Measurements from ENCODE around the gene GREB1.

- no peak for TF ChIP-seq KLF1 (tag by site-specific recombination; IDR thresholded peaks at IDR 0.05)
- TF ChIP-seq, protein P1, sequence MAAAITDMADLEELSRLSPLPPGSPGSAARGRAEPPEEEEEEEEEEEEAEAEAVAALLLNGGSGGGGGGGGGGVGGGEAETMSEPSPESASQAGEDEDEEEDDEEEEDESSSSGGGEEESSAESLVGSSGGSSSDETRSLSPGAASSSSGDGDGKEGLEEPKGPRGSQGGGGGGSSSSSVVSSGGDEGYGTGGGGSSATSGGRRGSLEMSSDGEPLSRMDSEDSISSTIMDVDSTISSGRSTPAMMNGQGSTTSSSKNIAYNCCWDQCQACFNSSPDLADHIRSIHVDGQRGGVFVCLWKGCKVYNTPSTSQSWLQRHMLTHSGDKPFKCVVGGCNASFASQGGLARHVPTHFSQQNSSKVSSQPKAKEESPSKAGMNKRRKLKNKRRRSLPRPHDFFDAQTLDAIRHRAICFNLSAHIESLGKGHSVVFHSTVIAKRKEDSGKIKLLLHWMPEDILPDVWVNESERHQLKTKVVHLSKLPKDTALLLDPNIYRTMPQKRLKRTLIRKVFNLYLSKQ (tag by site-specific recombination; IDR thresholded peaks at IDR 0.05; ENCODE audit: borderline replicate concordance): no peak
- no peak for TF ChIP-seq CTCF (tag by site-specific recombination; IDR thresholded peaks at IDR 0.05)
- TF ChIP-seq ZNF560 (tag by site-specific recombination; IDR thresholded peaks at IDR 0.05; ENCODE audit: borderline replicate concordance): no peak
- TF ChIP-seq ZNF510 (tag by site-specific recombination; IDR thresholded peaks at IDR 0.05; ENCODE audit: insufficient replicate concordance): no peak
- no peak for TF ChIP-seq ZNF274 (IDR thresholded peaks at IDR 0.05; ENCODE audit: low read length)
- no peak for TF ChIP-seq ZNF274 (tag by site-specific recombination; IDR thresholded peaks at IDR 0.05; ENCODE audit: borderline replicate concordance)
- TF ChIP-seq ZFP3 (tag by site-specific recombination; IDR thresholded peaks at IDR 0.05; ENCODE audit: low read depth): no peak
- no peak for TF ChIP-seq ZNF747 (tag by site-specific recombination; IDR thresholded peaks at IDR 0.05)
- no peak for TF ChIP-seq REPIN1 (tag by site-specific recombination; IDR thresholded peaks at IDR 0.05; ENCODE audit: low read depth)
- TF ChIP-seq YY1 (tag by site-specific recombination; IDR thresholded peaks at IDR 0.05): no peak
Observed at GRCh38 chr2:11597538-11598225, 63.8 kb downstream of the GREB1 start.
